Thymus (tissue), 11 donors: ENCODE measurements around the gene FMNL2. TPM values are rescaled to one million over a fixed set of nuclear protein-coding genes. Genes with fewer than 3 reads are reported as not detected.

Source experiments
- DNase-seq, 9 donors: peaks; one replicate each; pipeline ENCODE4 v3.0.0-alpha.2; 2013; ENCODE audit warnings: low spot score in 9 of 9, low read depth in 6 of 9, missing footprints in 1 of 9
- H3K27ac ChIP-seq, 2 donors: one replicate each; pipeline ENCODE4 v1.5.1; 2013; ENCODE audit warnings: control low read depth in 1 of 2, low read depth in 1 of 2, low read length in 1 of 2, mild to moderate bottlenecking in 1 of 2, moderate library complexity in 1 of 2
- H3K27me3 ChIP-seq, 2 donors: one replicate each; pipeline ENCODE4 v1.5.1; 2013; ENCODE audit warnings: low read length in 1 of 2; ENCODE audit not compliant: control insufficient read depth in 2 of 2, insufficient read depth in 1 of 2
- H3K36me3 ChIP-seq, 2 donors: one replicate each; pipeline ENCODE4 v1.5.1; 2013; ENCODE audit warnings: low read length in 1 of 2, mild to moderate bottlenecking in 1 of 2, moderate library complexity in 1 of 2; ENCODE audit not compliant: control insufficient read depth in 2 of 2, insufficient read depth in 2 of 2
- H3K4me1 ChIP-seq, 2 donors: one replicate each; pipeline ENCODE4 v1.5.1; 2013; ENCODE audit warnings: low read length in 2 of 2; ENCODE audit not compliant: control insufficient read depth in 2 of 2, insufficient read depth in 2 of 2
- H3K4me3 ChIP-seq, 2 donors: one replicate each; pipeline ENCODE4 v1.5.1; 2013; ENCODE audit warnings: low read length in 2 of 2, control low read depth in 1 of 2, mild to moderate bottlenecking in 1 of 2
- H3K9me3 ChIP-seq, 2 donors: one replicate each; pipeline ENCODE4 v1.5.1; 2013; ENCODE audit warnings: low read length in 1 of 2, mild to moderate bottlenecking in 1 of 2; ENCODE audit not compliant: control insufficient read depth in 2 of 2, insufficient read depth in 1 of 2
- WGBS: extraction: QIAGEN DNeasy Blood & Tissue Kit; methylation state at CpG from one replicate; pipeline ENCODE4 v1.1.7; 2013; 5-methylcytosine and 5-hydroxymethylcytosine counted together
- polyA plus RNA-seq: library from polyadenylated mRNA; stranded (reverse); fragments of 200-250 nt; gene quantifications from one replicate; pipeline ENCODE4 v1.2.3, GENCODE V29; 2013
- total RNA-seq: library from RNA; stranded (reverse); fragments of 120-200 nt; gene quantifications from one replicate; pipeline ENCODE4 v1.2.4, GENCODE V29; 2013
- donor health status: healthy.

The FMNL2 gene
- total and polyA plus RNA-seq, 2 donors, result 18.9 to 61.3 TPM

DNA sequence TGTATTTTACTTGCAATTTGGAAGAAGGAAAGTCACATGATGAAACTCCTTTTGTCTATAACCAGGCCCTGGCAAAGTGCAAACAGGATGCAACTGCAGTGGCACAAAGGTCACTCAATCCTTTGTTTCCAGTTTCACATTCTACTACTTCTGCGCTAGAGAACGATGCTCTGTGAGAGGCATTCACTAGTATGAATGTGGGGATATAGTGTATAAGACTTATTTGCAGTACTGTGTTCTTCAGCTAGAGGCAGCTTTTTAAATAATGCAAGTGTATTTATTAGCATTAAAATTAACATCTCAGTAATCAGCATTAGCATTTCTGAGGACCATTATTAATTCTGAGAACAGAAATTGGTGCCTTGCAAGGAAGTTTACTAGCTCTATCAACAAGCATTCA lies 313.4 kb downstream of the FMNL2 start:
- Histone ChIP-seq H3K36me3 (peaks cover 0 to 26% of the 10 kb centered on the region in 2 donors), H3K4me1 (no peaks in the 10 kb centered on the region), H3K27ac (no peak overlapping the region), H3K9me3 (no peaks in the 10 kb centered on the region), H3K4me3 (no peak overlapping the region), H3K27me3 (no peaks in the 10 kb centered on the region)
- 42% methylated on average over 2 of the region's 2 CpGs for WGBS
- no peak for DNase-seq

DNA sequence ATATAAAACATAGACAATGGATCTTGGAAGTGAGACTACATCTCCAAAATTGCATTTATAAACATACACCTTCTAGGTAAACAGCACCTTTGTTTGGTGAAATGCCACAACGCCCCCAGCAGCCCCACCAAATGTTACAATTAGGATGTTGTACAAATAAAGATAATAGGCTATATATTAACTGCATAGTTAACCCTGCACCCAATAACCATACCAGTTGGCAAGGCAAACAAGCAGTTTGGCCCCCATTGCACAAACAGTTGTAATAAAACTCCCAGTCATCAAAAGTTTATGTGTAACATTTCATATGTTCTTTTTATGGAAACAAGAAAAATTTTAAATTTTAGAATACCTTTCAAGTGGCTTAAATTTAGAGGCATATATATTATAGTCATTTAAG lies 315.0 kb downstream of the FMNL2 start:
- no peaks in the 10 kb centered on the region for H3K4me1 ChIP-seq
- peaks cover 0 to 29% of the 10 kb centered on the region in 2 donors for H3K36me3 ChIP-seq
- WGBS, result 97% methylated on average over 1 of the region's 1 CpG
- H3K27me3 ChIP-seq, result no peaks in the 10 kb centered on the region
- no peak for DNase-seq
- H3K4me3 ChIP-seq, result no peak overlapping the region
- no peak overlapping the region for H3K27ac ChIP-seq
- no peaks in the 10 kb centered on the region for H3K9me3 ChIP-seq

DNA sequence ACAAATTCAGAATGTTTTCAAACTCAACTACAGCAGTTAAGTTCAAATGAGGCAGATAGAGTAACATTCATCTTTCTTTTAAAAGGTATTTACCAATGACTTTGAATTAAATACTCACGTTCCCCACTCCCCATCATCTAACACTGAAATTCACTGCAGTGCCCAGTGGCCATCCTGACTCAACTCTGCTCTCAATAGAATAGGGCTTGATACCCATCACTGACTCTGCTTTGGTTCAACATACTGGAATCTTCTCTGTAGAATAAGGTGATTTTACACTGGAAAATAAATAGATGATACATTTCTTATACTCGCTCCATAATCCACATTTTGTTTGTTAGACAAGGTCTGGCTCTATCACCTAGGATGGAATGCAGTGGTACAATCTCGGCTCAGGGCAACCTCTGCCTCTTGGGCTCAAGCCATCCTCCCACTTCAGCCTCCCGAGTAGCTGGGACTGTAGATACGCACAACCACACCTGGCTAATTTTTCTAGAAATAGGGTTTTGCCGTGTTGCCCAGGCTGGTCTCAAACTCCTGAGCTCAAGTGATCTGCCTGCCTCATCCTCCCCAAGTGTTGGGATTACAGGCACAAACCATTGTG lies 315.9 kb downstream of the FMNL2 start:
- Histone ChIP-seq H3K9me3 (no peaks in the 10 kb centered on the region), H3K4me3 (no peak overlapping the region), H3K27ac (no peak overlapping the region), H3K36me3 (peaks cover 0 to 33% of the 10 kb centered on the region in 2 donors), H3K27me3 (no peaks in the 10 kb centered on the region), H3K4me1 (no peaks in the 10 kb centered on the region)
- 97% methylated on average over 6 of the region's 6 CpGs for WGBS
- no peak for DNase-seq

DNA sequence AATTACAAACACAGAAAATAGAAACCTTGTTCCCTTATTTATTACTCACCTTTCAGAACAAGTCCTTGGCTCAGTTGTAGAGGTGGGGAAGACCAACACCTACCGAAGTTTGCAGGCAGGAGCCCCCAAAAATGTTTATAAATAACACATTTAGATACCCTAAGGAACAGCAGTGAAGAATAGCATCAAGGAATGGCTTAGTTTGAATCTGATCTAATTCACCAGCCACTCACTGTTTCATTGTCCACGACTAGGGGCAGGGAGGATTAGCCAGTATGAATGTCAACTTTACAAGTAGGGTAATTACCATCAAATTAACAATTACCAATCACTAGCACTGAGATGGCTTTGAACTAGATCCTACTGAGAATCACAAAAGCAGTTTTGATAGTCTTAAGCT lies 316.9 kb downstream of the FMNL2 start:
- DNase-seq, result no peak
- 95% methylated on average over 2 of the region's 2 CpGs for WGBS
- Histone ChIP-seq H3K36me3 (peaks cover 3 to 43% of the 10 kb centered on the region in 2 donors), H3K27me3 (no peaks in the 10 kb centered on the region), H3K4me1 (no peaks in the 10 kb centered on the region), H3K27ac (no peak overlapping the region), H3K9me3 (no peaks in the 10 kb centered on the region), H3K4me3 (no peak overlapping the region)

DNA sequence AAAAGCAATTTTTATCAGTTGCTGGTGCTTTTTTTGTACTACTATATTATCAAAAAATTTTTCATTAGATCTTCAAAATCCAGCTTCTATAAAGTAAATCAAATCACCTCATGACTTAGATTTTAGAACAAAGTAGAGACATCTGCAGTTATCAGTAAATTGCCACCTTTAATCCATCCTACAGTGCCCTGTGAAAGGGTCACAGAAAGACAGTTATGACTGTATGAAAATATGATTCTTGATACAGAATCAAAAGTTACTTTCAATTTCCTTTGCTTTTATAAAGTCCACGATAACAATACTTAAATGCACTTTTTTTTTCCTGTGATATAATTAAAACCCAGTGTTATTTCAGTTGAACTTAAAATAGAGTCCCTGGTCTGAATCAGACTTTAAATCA lies 320.9 kb downstream of the FMNL2 start:
- WGBS, result 95% methylated on average over 1 of the region's 1 CpG
- H3K27ac ChIP-seq, result no peak overlapping the region
- no peaks in the 10 kb centered on the region for H3K4me1 ChIP-seq
- peaks cover 15 to 67% of the 10 kb centered on the region in 2 donors for H3K36me3 ChIP-seq
- no peaks in the 10 kb centered on the region for H3K9me3 ChIP-seq
- H3K27me3 ChIP-seq, result no peaks in the 10 kb centered on the region
- DNase-seq, result no peak
- H3K4me3 ChIP-seq, result no peak overlapping the region

DNA sequence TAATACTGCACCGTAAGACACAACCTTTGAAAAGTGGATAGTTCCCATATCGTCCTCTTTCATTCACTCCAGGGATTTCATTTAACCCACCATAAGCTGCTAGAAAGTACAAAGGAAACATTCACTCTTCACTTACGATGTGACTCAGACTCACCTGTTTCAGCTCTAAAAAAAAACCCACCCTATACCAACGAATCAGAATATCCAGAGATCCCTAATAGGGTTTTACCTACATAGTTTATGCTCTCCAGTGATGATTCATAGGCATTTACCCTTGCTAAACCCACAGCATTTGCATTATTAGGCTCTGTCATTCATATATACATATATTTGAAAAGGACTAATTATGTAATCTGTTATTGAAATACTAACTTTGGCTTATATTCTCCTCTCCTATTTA lies 322.1 kb downstream of the FMNL2 start:
- no peak for DNase-seq
- H3K4me1 ChIP-seq, result no peaks in the 10 kb centered on the region
- no peaks in the 10 kb centered on the region for H3K9me3 ChIP-seq
- H3K36me3 ChIP-seq, result peaks cover 21 to 66% of the 10 kb centered on the region in 2 donors
- 94% methylated on average over 4 of the region's 4 CpGs for WGBS
- no peak overlapping the region for H3K27ac ChIP-seq
- H3K27me3 ChIP-seq, result no peaks in the 10 kb centered on the region
- no peak overlapping the region for H3K4me3 ChIP-seq

DNA sequence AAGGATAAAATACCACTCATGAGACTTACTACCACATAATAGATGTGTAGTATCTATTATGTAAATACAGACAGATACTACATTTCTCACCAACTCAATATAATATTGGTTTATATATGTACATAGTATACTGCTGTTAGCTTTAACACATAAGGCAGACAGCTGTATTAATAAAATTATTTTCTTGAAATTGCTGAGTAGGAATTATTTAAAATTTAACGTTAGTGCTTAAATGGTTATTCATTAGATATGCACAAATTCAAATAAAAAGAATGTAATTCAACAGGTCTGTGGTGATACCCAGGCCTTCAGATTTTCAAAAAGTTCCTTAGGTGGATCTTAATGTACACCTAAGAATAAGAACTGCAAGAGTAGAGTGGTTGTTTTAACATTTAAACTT lies 323.2 kb downstream of the FMNL2 start:
- WGBS, result 99% methylated on average over 1 of the region's 1 CpG
- no peak overlapping the region for H3K4me3 ChIP-seq
- H3K27me3 ChIP-seq, result no peaks in the 10 kb centered on the region
- no peaks in the 10 kb centered on the region for H3K4me1 ChIP-seq
- H3K36me3 ChIP-seq, result peaks cover 21 to 69% of the 10 kb centered on the region in 2 donors
- no peak for DNase-seq
- H3K9me3 ChIP-seq, result no peaks in the 10 kb centered on the region
- no peak overlapping the region for H3K27ac ChIP-seq

DNA sequence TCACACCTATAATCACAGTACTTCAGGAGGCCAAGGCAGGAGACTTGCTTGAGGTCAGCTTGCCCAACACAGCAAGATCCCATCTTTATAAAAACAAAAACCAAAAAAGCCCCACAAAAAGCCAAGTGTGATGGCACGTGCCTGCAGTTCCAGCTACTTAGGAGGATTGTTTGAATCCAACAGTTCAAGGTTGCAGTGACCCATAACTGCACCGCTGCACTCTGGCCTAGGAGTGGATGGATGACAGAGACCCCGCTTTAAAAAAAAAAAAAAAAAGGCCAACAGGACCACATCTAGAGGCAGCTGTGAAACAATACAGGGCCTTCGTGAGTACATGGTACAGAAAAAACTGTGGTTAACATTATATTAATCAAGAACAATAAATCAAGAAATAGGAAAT lies 326.1 kb downstream of the FMNL2 start:
- 99% methylated on average over 4 of the region's 4 CpGs for WGBS
- H3K36me3 ChIP-seq, result peaks cover 27 to 82% of the 10 kb centered on the region in 2 donors

DNA sequence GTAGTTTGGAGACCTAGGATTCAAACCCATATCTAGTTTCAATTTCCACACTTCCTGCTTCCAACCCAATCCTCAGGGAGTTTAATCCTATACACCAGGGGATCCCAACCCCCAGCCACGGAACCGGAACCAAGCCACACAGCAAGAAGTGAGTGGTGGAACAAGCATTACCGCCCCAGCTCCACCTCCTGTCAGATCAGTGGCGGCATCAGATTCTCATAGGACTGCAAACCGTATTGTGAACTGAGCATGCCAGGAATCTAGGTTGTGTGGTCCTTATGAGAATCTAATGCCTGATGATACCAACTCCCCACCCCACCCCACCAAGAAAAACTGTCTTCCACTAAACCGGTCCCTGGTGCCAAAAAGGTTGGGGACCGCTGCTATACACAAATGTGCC lies 329.8 kb downstream of the FMNL2 start:
- Histone ChIP-seq H3K9me3 (no peaks in the 10 kb centered on the region), H3K27ac (no peak overlapping the region), H3K36me3 (peaks cover 26 to 83% of the 10 kb centered on the region in 2 donors), H3K27me3 (no peaks in the 10 kb centered on the region), H3K4me3 (no peak overlapping the region), H3K4me1 (no peaks in the 10 kb centered on the region)
- 97% methylated on average over 7 of the region's 7 CpGs for WGBS
- no peak for DNase-seq

More for the DNA sequence above, 326.1 kb downstream of the FMNL2 start:
- no peak for DNase-seq
- Histone ChIP-seq H3K9me3 (no peaks in the 10 kb centered on the region), H3K27ac (no peak overlapping the region), H3K4me3 (no peak overlapping the region), H3K4me1 (no peaks in the 10 kb centered on the region), H3K27me3 (no peaks in the 10 kb centered on the region)
